ENCODE measurements around the gene TLL2. TPM values are rescaled to one million over a fixed set of nuclear protein-coding genes. Genes with fewer than 3 reads are reported as not detected.

TLL2 gene
- total and polyA plus RNA-seq, 4 donors, result 0.12 to 0.36 TPM; not detected in 2

Other genes starting within 250 kb of the TLL2 start
- 10 to 100 TPM in 1 of 2 donors, 1 to 10 TPM in 1; 4.1 to 20.2 TPM for gene BLNK, start 242.4 kb downstream of the TLL2 start, total RNA-seq
- gene BLNK, start 242.4 kb downstream of the TLL2 start, polyA plus RNA-seq, result 10 to 100 TPM in 1 of 2 donors, under 1 TPM in 1; 0.72 to 12.5 TPM
- gene DNTT, start 209.5 kb downstream of the TLL2 start, total RNA-seq, result not detected
- not detected for gene DNTT, start 209.5 kb downstream of the TLL2 start, polyA plus RNA-seq
- gene OPALIN, start 154.9 kb downstream of the TLL2 start, total RNA-seq, result not detected
- not detected for gene OPALIN, start 154.9 kb downstream of the TLL2 start, polyA plus RNA-seq
- gene TM9SF3, start 73.1 kb upstream of the TLL2 start, total RNA-seq, result 100 to 1,000 TPM; 120 to 137 TPM
- gene TM9SF3, start 73.1 kb upstream of the TLL2 start, polyA plus RNA-seq, result 10 to 100 TPM; 42.9 to 50.0 TPM
- 10 to 100 TPM; 10.1 to 23.4 TPM for gene PIK3AP1, start 206.6 kb upstream of the TLL2 start, total RNA-seq
- 10 to 100 TPM in 1 of 2 donors, 1 to 10 TPM in 1; 1.9 to 13.8 TPM for gene PIK3AP1, start 206.6 kb upstream of the TLL2 start, polyA plus RNA-seq